Dendritic cell treated with granulocyte-macrophage colony-stimulating factor and Interleukin-4, amounts not matched to agents 40 ng/mL and 50 ng/mL, for 4 days (primary cell): Measurements from ENCODE around the gene PI4KB.
"Not testable (repeated sequence)": the region's sequence is repeated elsewhere in the genome, so short reads cannot be mapped to it uniquely, and the experiment has no call there.

ENCODE experiments used
- H3K27ac Mint-ChIP-seq: one replicate; pipeline ENCODE4 v1.8.0; 2022; ENCODE audit warnings: mild to moderate bottlenecking, mixed read lengths
- H3K27me3 Mint-ChIP-seq: one replicate; pipeline ENCODE4 v1.8.0; 2022; ENCODE audit warnings: mild to moderate bottlenecking, mixed read lengths
- H3K36me3 Mint-ChIP-seq: one replicate; pipeline ENCODE4 v1.8.0; 2022; ENCODE audit warnings: low read depth, mixed read lengths
- H3K4me1 Mint-ChIP-seq: one replicate; pipeline ENCODE4 v1.8.0; 2022; ENCODE audit warnings: low read depth, mixed read lengths
- H3K4me3 Mint-ChIP-seq: one replicate; pipeline ENCODE4 v1.8.0; 2022; ENCODE audit warnings: mild to moderate bottlenecking, moderate library complexity, mixed read lengths
- H3K9me3 Mint-ChIP-seq: one replicate; pipeline ENCODE4 v1.8.0; 2022; ENCODE audit warnings: mixed read lengths
- intact Hi-C: fragments of 100-400 bp; cut with micrococcal nuclease; formaldehyde crosslinking; loops from one replicate; pipeline ENCODE4 v1.15.0; 2022

PI4KB gene

DNA sequence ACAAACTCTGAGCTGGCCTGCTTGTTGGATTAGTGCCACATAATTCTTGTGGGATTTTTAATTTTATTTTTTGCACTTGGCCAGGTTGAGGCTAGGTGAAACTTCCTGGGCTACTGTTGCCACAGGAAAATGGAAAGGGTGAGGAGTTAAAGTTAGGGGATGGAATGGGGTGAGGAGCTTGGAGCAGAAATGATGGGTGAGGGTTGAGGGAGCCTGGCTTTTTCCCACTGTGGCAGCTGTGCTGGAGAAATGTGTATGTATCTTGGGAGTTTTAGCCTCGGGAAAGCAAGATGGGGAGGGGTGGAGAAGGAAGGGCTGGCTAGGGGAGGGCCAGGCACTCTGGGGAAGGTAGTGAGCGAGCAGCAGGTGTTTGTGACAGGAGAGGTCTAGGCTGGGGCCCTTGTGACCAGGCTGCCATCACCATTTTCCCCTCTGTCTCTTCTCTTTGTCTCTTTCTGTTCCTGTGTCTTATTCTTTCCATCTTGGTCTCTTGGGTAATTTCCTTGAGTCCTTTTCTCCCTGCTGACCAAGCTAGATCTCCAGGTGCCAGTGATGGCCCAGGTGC, 43.1 kb downstream of the PI4KB start:
- intact Hi-C loops: no loop called here
- Mint-ChIP-seq H3K9me3 (no peaks in the 10 kb centered on the region), H3K4me1 (peaks cover 35% of the 10 kb centered on the region), H3K4me3 (peak overlapping the region; percentile 97), H3K27me3 (no peaks in the 10 kb centered on the region), H3K27ac (peak overlapping the region; percentile 96), H3K36me3 (peaks cover 72% of the 10 kb centered on the region)

DNA sequence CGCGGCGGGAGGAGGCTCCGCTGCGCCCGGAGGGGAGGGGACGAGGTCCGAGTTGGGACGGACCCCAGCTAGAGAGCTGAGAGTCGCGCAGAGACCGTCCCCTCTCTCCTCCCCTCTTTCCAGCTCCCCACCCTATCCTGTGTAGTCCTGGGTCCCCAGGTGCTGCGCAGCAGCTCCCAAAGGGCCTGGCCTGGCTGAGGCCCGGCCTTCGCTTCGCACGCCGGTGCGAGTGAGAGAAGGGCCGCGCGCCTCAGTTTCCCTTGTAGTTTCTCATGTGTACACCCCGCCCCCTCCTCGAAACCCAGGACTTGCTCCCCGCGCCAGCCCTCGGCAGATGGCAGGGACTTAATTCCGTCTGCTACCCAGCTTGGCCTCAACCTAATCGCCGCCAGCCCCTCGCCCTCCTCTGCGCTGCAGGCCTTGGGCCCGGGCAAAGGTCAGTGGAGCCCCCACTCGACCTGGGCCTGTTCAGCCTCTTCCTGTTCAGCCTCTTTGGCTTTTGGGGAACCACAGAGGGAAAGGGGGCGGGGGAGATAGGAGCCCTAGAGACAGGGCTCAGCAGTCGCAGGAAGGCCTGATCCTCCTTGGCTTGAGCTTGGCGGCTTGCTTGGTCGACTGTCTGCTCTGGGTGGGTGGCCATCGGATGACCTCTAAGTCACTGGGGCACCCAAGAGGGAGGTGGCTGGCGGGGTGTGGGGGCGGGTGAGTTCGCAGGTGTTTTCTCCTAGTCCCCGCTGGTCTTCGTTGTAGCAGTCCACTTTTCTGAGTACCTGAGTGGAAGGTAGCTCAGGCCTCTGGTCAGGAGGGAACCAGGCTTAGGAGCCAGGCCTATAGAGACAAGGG, 44.1 kb downstream of the PI4KB start:
- Mint-ChIP-seq H3K27ac (peak overlapping the region; percentile 96), H3K4me3 (peak overlapping the region; percentile 97), H3K36me3 (peaks cover 62% of the 10 kb centered on the region), H3K27me3 (no peaks in the 10 kb centered on the region), H3K4me1 (peaks cover 30% of the 10 kb centered on the region), H3K9me3 (no peaks in the 10 kb centered on the region)
- intact Hi-C loops: loop anchor here (2.0 kb wide), 1 partner anchor 44 kb away; the partner anchor contains the start of gene PI4KB

DNA sequence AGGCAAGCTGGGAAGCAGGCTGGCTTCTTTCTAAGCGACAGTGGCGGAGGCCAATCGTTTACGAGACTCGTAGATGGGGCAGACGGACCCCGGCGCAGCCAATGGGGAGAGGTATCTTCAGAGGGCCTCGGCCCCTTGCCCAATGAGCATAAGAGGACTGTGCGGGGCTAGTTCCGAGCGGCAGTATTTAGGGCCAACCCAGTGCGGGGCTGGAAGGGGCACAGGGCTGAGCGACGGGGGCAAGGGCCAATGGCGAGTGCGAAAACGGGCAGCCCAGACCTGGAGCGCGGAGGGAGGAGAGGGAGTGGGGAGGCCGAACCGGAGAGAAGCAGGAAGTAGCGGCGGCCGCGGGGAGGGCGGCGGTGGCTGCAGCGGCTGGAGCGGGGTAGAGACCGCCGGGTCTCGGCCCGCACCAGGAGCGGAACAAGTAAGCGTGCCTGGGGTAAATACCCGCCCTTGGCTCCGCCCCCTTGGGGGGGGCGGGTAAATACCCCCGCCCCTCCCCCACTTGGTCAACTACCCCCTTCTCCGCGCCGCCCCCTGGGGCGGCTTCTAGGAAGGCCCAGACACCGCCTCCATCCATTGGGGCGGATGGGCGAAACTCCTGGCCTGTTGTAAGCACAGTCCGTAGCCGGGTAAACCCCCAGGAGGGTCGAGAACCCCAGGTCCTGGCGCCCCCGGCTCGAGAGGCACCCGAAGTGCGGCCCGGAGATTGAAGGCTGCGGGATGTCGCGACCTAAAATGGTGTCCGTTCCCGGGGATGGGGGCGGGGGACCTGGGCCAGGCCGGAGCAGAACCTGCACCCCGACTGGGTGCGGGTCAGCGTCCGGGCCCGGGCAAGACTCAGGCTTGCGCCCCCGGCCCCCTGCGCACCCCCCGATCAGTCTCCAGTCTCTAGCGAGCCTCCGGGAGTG, 45.0 kb downstream of the PI4KB start, which contains the start of gene ZNF687:
TSS of gene ZNF687 (plus strand) at position 331 of the 914 bp plus-strand sequence. CDS start 3,993 bp downstream, outside the sequence.
- H3K4me1 Mint-ChIP-seq: peaks cover 37% of the 10 kb centered on the region
- intact Hi-C loops: loop anchor here (2.0 kb wide), 2 partner anchors 27 to 45 kb away; partner anchors contain the start of genes PI4KB and PSMD4
- peaks cover 53% of the 10 kb centered on the region for H3K36me3 Mint-ChIP-seq
- no peaks in the 10 kb centered on the region for H3K9me3 Mint-ChIP-seq
- peak within 1 kb of the TSS; percentile 96 for H3K27ac Mint-ChIP-seq
- H3K4me3 Mint-ChIP-seq: peak within 1 kb of the TSS; percentile 97
- no peaks in the 10 kb centered on the region for H3K27me3 Mint-ChIP-seq

DNA sequence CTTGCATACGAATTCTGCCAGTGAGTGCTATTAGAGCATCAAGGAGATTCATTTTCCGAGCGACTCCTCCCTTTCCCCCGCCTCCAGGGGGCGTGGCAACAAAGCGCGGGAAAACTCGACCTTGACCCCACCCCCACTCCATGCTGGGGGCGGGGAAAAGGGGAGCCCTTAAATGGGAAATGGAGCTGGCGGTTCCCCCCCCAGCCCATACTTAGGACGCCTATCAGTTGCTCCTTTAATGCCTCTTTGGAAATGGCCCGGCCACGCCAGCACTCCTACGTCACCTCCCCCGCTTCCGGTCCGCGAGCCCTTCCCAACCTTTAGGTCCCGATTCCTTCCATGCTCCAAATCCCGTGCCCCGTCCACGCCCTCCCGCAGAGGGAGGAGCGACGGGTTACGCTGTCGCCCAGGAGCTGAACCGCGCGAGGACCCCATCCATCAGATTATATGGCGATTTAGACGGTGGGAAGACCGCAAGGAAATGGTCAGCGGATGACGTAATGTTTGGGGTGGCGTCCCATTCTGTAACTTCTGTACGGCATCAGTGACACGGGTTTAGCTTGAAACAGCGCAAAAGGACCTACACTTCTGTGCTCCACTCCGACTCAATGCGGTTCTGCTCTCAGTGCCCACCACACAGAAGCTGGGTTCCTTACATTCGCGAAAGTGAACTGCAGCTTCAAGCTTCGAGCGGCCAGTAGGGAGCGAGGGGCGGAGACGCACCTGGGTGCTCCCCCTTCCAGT, 45.8 kb downstream of the PI4KB start:
- peak overlapping the region; percentile 96 for H3K27ac Mint-ChIP-seq
- H3K4me1 Mint-ChIP-seq: peaks cover 45% of the 10 kb centered on the region
- no peaks in the 10 kb centered on the region for H3K9me3 Mint-ChIP-seq
- peak overlapping the region; percentile 97 for H3K4me3 Mint-ChIP-seq
- intact Hi-C loops: loop anchor here (2.0 kb wide), 1 partner anchor 27 kb away; the partner anchor contains the start of gene PSMD4
- peaks cover 45% of the 10 kb centered on the region for H3K36me3 Mint-ChIP-seq
- no peaks in the 10 kb centered on the region for H3K27me3 Mint-ChIP-seq

DNA sequence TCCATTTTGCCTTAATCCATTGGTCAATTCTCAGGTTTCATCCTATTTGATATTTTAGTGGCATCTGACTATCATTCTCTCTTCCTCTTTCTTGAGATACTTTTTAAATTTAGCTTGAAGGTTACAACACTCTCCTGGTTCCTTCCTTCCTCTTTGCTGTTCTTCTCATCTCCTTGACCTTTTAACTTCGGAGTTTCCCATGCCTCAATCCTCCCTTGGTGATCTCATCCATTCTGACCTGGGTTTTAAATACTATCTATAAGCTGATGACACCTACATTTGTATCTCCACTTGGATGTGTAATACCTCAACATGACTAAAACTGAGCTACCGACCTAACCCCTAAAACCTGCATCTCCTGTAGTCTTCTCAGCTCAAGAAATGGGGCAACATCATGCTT, 50.0 kb downstream of the PI4KB start:
- Mint-ChIP-seq H3K27ac (peak overlapping the region; percentile 12), H3K4me3 (peak overlapping the region; percentile 4)

DNA sequence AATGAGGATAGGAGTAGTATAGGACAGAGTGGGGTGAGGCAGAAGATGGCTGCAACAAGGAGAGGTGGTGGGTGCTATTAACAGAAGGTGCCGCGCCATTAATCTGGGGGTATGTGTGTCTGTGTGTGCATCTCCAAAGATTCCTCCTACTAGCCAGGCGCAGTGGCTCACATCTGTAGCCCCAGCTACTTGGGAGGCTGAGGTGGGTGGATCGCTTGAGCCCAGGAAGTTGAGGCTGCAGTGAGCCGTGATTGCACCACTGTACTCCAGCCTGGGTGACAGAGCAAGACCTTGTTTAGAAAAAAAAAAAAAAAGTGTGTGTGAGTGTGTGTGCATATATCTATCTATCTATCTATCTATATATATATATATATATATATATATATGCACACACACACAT, 51.9 kb downstream of the PI4KB start:
- H3K4me3 Mint-ChIP-seq, intact Hi-C loops, H3K27ac Mint-ChIP-seq, H3K9me3 Mint-ChIP-seq, H3K27me3 Mint-ChIP-seq: not testable (repeated sequence)
- Mint-ChIP-seq H3K4me1 (peaks cover 37% of the 10 kb centered on the region), H3K36me3 (peaks cover 32% of the 10 kb centered on the region)

More for the DNA sequence above, 50.0 kb downstream of the PI4KB start:
- Mint-ChIP-seq H3K36me3 (peaks cover 27% of the 10 kb centered on the region), H3K9me3 (no peaks in the 10 kb centered on the region), H3K27me3 (no peaks in the 10 kb centered on the region), H3K4me1 (peaks cover 31% of the 10 kb centered on the region)
- intact Hi-C loops: no loop called here

DNA sequence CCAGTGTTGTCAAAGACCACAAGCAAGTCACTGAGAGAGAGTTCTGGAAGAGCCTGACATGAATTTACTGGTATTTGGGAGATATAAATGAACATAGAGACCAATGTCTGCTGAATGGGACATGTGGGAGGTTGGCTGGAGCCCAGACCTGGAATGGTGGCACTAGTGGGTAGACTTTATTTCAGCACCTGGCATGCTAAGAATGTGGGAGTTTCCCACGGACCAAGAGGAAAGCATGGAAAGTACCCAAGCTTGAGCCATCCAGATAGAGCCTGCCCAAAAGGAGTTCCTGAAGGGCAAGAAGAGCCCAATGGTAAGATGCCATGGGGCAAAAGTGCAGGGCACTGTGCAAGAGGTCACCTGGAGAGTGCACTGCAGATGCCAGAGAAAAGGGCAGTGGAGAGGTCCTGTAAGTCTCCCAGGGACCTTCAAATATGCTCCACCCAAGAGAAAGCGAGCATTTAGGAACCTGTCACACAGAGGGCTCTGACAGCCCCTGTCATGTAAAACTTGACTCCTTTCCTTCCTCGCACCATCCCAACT, 53.2 kb downstream of the PI4KB start:
- no peak overlapping the region for H3K27ac Mint-ChIP-seq
- no peaks in the 10 kb centered on the region for H3K9me3 Mint-ChIP-seq
- intact Hi-C loops: no loop called here
- H3K27me3 Mint-ChIP-seq: no peaks in the 10 kb centered on the region
- H3K36me3 Mint-ChIP-seq: peaks cover 46% of the 10 kb centered on the region
- peaks cover 35% of the 10 kb centered on the region for H3K4me1 Mint-ChIP-seq
- H3K4me3 Mint-ChIP-seq: no peak overlapping the region

DNA sequence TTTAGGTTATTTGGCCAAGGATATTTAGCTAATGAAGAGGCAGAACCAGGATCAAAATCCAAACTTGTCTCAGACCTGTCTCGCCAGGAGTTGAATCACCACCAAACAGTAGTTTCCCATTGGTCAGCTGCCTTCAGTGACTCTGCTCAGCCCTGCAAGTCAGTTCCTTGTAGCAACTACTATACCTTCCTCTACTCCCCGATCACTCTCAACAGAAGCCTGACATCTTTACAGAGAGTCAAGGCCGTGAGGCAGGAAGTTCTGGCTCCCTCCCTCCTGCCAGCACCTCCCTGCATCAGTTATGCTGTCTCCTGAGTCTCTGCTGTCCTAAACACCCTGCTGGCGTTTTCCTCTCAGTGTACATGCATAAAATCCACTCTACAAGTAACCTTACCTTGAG, 59.5 kb downstream of the PI4KB start:
- H3K27ac Mint-ChIP-seq: no peak overlapping the region

DNA sequence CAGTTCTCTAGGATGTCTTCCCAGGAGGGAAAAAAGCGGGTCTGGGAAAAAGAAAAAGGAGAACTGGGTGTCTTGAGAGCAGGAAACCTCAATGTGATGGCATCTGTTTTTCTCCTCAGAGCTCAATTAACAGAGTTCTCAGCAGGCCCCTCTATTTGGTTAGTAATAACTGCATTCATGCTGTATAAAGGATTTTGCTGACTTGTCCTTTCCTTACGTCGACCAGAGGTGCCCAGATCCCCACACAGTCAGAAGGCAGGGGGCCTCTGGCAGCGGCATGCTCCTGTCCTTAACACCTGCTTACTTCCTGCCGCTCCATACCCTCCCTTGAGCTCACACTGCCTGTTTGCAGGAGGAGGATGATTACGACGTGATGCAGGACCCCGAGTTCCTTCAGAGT, 60.4 kb downstream of the PI4KB start:
- no peaks in the 10 kb centered on the region for H3K27me3 Mint-ChIP-seq
- H3K27ac Mint-ChIP-seq: no peak overlapping the region
- no peak overlapping the region for H3K4me3 Mint-ChIP-seq
- H3K36me3 Mint-ChIP-seq: peaks cover 96% of the 10 kb centered on the region
- peaks cover 18% of the 10 kb centered on the region for H3K4me1 Mint-ChIP-seq
- intact Hi-C loops: no loop called here
- H3K9me3 Mint-ChIP-seq: no peaks in the 10 kb centered on the region

More for the DNA sequence above, 59.5 kb downstream of the PI4KB start:
- H3K27me3 Mint-ChIP-seq: no peaks in the 10 kb centered on the region
- H3K4me1 Mint-ChIP-seq: peaks cover 18% of the 10 kb centered on the region
- intact Hi-C loops: no loop called here
- H3K4me3 Mint-ChIP-seq: no peak overlapping the region
- peaks cover 96% of the 10 kb centered on the region for H3K36me3 Mint-ChIP-seq
- H3K9me3 Mint-ChIP-seq: no peaks in the 10 kb centered on the region

DNA sequence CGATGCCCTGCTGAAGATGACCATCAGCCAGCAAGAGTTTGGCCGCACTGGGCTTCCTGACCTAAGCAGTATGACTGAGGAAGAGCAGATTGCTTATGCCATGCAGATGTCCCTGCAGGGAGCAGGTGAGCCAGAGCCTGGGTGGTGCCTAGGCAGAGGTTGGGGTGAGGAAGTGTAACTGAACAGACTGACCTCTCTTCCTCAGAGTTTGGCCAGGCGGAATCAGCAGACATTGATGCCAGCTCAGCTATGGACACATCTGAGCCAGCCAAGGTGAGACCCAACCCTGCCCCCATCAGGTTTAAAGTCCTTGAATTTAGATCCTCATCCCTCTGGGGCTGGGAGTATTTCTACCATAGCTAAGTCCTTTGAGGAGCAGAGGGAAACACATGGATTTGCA, 60.9 kb downstream of the PI4KB start:
- Mint-ChIP-seq H3K27ac (no peak overlapping the region), H3K27me3 (no peaks in the 10 kb centered on the region), H3K4me3 (no peak overlapping the region), H3K4me1 (peaks cover 14% of the 10 kb centered on the region), H3K9me3 (no peaks in the 10 kb centered on the region), H3K36me3 (peaks cover 96% of the 10 kb centered on the region)
- intact Hi-C loops: no loop called here

DNA sequence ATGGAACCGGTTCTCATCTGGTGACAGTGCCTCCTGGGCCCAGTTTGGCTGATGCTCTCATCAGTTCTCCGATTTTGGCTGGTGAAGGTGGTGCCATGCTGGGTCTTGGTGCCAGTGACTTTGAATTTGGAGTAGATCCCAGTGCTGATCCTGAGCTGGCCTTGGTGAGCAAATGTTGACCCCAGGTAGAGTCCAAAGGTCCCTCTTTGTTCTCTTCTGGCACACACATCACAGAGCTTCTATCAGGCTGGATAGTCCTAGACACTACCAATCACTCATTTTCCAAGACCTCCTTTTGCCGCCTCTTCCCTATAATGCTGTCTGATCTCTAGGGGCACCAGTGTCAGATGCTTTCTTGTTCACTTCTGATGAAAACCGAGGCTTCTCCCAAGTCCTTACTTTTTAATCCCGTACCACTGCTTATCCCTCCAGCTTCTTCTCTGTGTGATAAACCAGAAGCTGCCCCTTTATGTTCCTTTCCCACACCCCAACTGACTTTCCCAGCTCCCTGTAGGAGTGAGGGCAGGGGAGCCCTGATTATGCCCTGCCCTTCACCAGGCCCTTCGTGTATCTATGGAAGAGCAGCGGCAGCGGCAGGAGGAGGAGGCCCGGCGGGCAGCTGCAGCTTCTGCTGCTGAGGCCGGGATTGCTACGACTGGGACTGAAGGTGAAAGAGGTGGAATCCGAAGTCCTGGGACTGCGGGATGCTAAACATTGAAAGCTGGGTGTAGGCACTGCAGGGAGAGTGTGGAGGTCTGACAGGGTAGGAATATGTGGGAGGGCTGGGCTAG, 61.6 kb downstream of the PI4KB start:
- Mint-ChIP-seq H3K4me3 (no peak overlapping the region), H3K27me3 (no peaks in the 10 kb centered on the region), H3K27ac (no peak overlapping the region), H3K36me3 (peaks cover 93% of the 10 kb centered on the region), H3K4me1 (peaks cover 12% of the 10 kb centered on the region), H3K9me3 (no peaks in the 10 kb centered on the region)
- intact Hi-C loops: no loop called here

DNA sequence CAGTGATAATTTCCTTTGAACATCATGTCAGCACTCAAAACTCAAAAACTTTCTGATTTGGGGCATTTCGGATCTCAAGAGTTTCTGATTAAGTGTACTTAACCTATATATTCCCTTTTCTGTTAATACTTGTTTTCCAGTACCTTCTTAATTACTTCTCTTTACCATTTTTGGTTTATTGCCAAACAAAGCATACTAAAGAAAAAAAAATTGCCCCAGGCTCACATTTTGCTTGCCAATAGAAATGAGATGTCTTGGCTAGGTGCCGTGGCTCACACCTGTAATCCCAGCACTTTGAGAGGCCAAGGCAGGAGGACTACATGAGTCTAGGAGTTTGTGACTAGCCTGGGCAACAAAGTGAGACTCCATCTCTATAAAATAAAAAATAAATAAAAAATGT, 67.9 kb downstream of the PI4KB start:
- no peak overlapping the region for H3K4me3 Mint-ChIP-seq
- no peaks in the 10 kb centered on the region for H3K27me3 Mint-ChIP-seq
- no peaks in the 10 kb centered on the region for H3K9me3 Mint-ChIP-seq
- intact Hi-C loops: no loop called here
- peaks cover 32% of the 10 kb centered on the region for H3K4me1 Mint-ChIP-seq
- no peak overlapping the region for H3K27ac Mint-ChIP-seq
- peaks cover 62% of the 10 kb centered on the region for H3K36me3 Mint-ChIP-seq
